Ishikawa (cell line): Measurements from ENCODE around the gene NKIRAS1.

Experiments used
- FOXM1 ChIP-seq: IDR thresholded peaks from 2 replicates; pipeline ENCODE4 v1.6.1; 2012; ENCODE audit warnings: low read depth, borderline replicate concordance
- RAD21 ChIP-seq: IDR thresholded peaks from 2 replicates; pipeline ENCODE4 v1.6.1; 2012; ENCODE audit warnings: low read depth
- TAF1 ChIP-seq: IDR thresholded peaks from 2 replicates; pipeline ENCODE4 v1.6.1; 2012; ENCODE audit warnings: low read depth, mild to moderate bottlenecking
- TF ChIP-seq, protein P1 (sequence below): IDR thresholded peaks from 2 replicates; pipeline ENCODE4 v1.6.1; 2012; ENCODE audit warnings: low read depth, mild to moderate bottlenecking
- TF ChIP-seq, protein P2 (sequence below): IDR thresholded peaks from 2 replicates; pipeline ENCODE4 v1.6.1; 2012
- TF ChIP-seq, protein P3 (sequence below): IDR thresholded peaks from 2 replicates; pipeline ENCODE4 v1.6.1; 2012

DNA sequence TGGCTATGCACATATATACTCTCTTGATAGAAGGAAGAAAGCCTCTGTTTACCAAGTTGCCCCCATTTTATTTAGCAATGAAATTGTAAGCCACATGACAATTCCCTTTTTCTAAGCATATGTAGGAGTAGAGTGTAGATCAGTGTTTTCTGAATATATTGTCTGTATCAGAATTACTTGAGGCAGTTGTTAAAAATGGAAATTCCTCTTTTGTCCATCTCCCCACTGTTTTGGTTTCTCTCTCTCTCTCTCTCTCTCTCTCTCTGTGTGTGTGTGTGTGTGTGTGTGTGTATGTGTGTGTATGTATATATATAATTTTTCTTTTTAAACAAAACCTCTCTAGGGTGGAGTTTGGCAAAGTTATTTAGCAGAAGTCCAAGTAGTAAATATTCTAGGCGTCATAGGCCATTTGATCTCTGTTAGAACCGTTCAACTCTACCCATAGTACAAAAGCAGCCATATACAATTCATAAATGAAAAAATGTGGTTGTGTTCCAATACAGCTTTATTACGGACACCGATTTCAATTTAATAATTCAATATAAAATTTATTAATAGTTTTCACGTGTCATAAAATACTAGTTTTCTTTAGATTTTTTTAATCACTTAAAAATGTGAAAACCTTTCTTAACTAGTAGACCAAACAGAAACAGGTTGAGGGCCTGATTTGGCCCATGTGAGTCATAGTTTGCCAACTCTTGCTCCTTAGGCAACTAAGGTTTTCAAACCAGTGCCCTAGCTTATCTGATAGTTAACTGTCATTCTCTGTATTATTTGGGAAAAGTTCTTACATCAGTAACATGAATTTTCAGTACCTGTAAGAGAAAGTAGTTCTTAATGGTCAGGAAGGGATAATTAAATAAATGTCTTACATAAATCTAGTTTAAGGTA is 71.2 kb downstream of the NKIRAS1 start:
- TF ChIP-seq, protein P1, sequence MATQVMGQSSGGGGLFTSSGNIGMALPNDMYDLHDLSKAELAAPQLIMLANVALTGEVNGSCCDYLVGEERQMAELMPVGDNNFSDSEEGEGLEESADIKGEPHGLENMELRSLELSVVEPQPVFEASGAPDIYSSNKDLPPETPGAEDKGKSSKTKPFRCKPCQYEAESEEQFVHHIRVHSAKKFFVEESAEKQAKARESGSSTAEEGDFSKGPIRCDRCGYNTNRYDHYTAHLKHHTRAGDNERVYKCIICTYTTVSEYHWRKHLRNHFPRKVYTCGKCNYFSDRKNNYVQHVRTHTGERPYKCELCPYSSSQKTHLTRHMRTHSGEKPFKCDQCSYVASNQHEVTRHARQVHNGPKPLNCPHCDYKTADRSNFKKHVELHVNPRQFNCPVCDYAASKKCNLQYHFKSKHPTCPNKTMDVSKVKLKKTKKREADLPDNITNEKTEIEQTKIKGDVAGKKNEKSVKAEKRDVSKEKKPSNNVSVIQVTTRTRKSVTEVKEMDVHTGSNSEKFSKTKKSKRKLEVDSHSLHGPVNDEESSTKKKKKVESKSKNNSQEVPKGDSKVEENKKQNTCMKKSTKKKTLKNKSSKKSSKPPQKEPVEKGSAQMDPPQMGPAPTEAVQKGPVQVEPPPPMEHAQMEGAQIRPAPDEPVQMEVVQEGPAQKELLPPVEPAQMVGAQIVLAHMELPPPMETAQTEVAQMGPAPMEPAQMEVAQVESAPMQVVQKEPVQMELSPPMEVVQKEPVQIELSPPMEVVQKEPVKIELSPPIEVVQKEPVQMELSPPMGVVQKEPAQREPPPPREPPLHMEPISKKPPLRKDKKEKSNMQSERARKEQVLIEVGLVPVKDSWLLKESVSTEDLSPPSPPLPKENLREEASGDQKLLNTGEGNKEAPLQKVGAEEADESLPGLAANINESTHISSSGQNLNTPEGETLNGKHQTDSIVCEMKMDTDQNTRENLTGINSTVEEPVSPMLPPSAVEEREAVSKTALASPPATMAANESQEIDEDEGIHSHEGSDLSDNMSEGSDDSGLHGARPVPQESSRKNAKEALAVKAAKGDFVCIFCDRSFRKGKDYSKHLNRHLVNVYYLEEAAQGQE = no peak
- TF ChIP-seq, protein P2, sequence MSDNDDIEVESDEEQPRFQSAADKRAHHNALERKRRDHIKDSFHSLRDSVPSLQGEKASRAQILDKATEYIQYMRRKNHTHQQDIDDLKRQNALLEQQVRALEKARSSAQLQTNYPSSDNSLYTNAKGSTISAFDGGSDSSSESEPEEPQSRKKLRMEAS = no peak
- TF ChIP-seq RAD21 = no peak
- no peak for TF ChIP-seq TAF1
- TF ChIP-seq, protein P3, sequence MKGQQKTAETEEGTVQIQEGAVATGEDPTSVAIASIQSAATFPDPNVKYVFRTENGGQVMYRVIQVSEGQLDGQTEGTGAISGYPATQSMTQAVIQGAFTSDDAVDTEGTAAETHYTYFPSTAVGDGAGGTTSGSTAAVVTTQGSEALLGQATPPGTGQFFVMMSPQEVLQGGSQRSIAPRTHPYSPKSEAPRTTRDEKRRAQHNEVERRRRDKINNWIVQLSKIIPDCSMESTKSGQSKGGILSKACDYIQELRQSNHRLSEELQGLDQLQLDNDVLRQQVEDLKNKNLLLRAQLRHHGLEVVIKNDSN = no peak
- TF ChIP-seq FOXM1 = no peak
